HL-60 (cell line): ENCODE results near the gene PDK2.

ENCODE experiments used
- CTCF ChIP-seq: IDR thresholded peaks from one replicate; pipeline ENCODE4 v1.5.1; 2011; ENCODE audit warnings: low read length, control low read depth, inconsistent platforms; ENCODE audit not compliant: insufficient read depth
- GABPA ChIP-seq: IDR thresholded peaks from 2 replicates; pipeline ENCODE4 v1.6.1; 2012; ENCODE audit warnings: low read depth
- POLR2AphosphoS5 ChIP-seq: IDR thresholded peaks from 2 replicates; pipeline ENCODE4 v1.6.1; 2012; ENCODE audit warnings: low read depth
- REST ChIP-seq: IDR thresholded peaks from 2 replicates; pipeline ENCODE4 v1.6.1; 2012; ENCODE audit warnings: low read depth; ENCODE audit not compliant: insufficient replicate concordance

- TF ChIP-seq CTCF (no peak), POLR2AphosphoS5 (no peak), REST (no peak), GABPA (no peak)
Observed at GRCh38 chr17:50060951-50061712, 34.0 kb upstream of the PDK2 start.
